ENCODE data around the gene SWAP70. TPM values are rescaled to one million over a fixed set of nuclear protein-coding genes. Genes with fewer than 3 reads are reported as not detected.
"Not testable (repeated sequence)": the region's sequence is repeated elsewhere in the genome, so short reads cannot be mapped to it uniquely, and the experiment has no call there.

Gene SWAP70
- total RNA-seq, 2 donors from 2014 or later: 18.7 to 33.4 TPM

DNA sequence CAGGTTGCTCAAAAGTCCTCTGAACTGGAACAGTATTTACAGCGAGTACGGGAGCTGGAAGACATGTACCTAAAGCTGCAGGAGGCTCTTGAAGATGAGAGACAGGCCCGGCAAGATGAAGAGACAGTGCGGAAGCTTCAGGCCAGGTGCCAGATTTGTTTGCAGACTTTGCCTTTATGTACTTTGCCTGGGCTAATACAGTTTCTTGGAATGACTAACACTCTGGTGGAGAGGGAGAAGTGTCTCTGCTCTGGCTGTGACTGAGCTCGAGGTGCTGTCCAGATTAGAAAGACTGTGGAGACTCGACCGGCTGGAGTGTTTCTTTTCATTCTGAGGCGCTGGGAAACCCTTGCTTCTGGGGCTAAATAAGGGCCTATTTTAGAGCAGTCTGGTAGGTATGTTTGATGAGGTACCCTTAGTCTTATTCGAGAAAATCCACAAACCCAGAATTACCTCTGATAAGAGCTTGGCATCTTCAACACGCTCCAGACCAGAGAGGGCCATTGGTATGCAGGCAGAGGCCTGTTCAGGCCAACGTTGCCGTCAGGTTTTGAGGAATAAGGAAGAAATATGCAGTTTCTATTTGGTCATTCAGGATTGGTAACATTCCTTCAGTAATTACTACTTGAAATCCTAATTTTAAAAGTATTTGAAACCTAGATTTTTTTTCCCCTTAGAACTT lies 76.5 kb downstream of the SWAP70 start:
- no peak overlapping the region for H3K4me3 ChIP-seq
- TF ChIP-seq, protein P1, sequence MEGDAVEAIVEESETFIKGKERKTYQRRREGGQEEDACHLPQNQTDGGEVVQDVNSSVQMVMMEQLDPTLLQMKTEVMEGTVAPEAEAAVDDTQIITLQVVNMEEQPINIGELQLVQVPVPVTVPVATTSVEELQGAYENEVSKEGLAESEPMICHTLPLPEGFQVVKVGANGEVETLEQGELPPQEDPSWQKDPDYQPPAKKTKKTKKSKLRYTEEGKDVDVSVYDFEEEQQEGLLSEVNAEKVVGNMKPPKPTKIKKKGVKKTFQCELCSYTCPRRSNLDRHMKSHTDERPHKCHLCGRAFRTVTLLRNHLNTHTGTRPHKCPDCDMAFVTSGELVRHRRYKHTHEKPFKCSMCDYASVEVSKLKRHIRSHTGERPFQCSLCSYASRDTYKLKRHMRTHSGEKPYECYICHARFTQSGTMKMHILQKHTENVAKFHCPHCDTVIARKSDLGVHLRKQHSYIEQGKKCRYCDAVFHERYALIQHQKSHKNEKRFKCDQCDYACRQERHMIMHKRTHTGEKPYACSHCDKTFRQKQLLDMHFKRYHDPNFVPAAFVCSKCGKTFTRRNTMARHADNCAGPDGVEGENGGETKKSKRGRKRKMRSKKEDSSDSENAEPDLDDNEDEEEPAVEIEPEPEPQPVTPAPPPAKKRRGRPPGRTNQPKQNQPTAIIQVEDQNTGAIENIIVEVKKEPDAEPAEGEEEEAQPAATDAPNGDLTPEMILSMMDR (IDR thresholded peaks at IDR 0.05): no peak
- peaks cover 0 to 11% of the 10 kb centered on the region in 2 donors for H3K9me3 ChIP-seq
- H3K27me3 ChIP-seq: no peaks in the 10 kb centered on the region
- no peak overlapping the region for H3K27ac ChIP-seq
- DNase-seq (ENCODE audit: low spot score): no peak
- H3K36me3 ChIP-seq: peaks cover 57% of the 10 kb centered on the region
- H3K4me1 ChIP-seq: peaks cover 0 to 9% of the 10 kb centered on the region in 2 donors

DNA sequence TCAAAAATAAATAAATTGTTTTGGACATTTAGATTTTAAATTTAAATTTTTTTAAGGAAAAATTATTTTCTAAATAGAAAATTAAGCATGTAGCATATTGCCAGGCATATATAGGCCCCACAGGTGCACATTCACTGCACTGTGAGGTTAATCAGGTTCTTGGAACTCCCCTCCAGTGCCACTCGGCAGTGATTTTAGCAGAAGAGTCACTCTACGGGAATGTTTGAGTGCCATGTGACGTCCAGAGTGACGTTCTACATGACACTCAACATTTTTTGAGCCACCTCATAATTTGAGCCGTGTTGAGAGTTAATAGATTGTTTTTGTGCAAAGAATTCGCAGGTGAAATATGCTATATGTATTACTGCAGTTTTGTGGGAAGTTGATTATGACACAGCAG lies 77.4 kb downstream of the SWAP70 start:
- H3K4me3 ChIP-seq: no peak overlapping the region
- H3K27ac ChIP-seq: no peak overlapping the region
- TF ChIP-seq, protein P1 (IDR thresholded peaks at IDR 0.05): no peak
- peaks cover 50% of the 10 kb centered on the region for H3K36me3 ChIP-seq
- H3K9me3 ChIP-seq: peaks cover 0 to 2% of the 10 kb centered on the region in 2 donors
- DNase-seq (ENCODE audit: low spot score): no peak
- peaks cover 0 to 9% of the 10 kb centered on the region in 2 donors for H3K4me1 ChIP-seq
- no peaks in the 10 kb centered on the region for H3K27me3 ChIP-seq

DNA sequence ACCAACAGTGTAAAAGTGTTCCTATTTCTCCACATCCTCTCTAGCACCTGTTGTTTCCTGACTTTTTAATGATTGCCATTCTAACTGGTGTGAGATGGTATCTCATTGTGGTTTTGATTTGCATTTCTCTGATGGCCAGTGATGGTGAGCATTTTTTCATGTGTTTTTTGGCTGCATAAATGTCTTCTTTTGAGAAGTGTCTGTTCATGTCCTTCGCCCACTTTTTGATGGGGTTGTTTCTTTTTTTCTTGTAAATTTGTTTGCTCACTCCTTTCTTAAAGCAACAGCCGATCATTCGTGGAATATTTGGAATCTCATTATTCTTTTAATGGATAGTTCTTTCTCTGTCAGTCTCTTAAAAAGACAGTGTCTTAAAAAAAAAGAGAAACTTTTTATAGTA lies 79.6 kb downstream of the SWAP70 start:
- not testable (repeated sequence) for H3K27ac ChIP-seq; H3K27me3 ChIP-seq; DNase-seq (ENCODE audit: low spot score); H3K9me3 ChIP-seq; H3K4me3 ChIP-seq
- peaks cover 37% of the 10 kb centered on the region for H3K36me3 ChIP-seq
- H3K4me1 ChIP-seq: peaks cover 0 to 15% of the 10 kb centered on the region in 2 donors

DNA sequence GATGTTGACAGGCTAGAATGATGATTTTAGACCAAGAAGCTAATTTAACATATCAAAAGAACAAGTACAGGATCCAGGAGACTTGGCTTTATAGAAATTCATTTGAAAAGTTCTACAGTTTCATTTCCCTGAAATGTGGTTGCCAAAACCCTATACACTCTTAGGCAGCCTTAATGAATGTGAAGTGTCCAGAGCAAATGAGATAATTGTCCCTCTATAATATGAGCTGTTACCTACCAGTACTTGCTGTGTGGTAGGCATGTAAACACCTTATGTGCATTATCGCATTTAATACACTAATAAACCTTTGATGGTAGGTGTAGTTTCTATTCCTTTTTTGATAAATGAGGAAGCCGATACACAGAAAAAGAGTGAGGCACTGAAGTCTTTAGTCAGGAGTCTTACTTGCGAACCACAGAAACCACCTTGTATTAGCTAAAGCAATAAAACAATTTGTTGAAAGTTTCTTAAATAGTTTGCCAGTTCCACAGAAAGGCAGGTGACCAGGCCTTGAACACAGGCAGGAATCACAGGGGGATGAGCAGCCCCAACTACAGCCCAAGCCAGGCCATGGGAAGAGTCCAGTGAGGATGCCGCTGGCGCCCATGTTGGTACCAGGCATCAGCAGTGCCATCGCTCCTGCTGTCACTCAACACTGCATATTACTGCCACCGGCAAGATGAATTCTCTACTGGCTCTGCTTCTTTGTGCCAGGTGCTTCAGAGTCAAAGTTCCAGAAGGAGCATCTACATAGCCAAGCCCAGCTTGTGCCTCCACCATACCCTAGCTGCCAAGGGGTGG lies 81.7 kb downstream of the SWAP70 start:
- Histone ChIP-seq H3K27me3 (no peaks in the 10 kb centered on the region), H3K9me3 (no peaks in the 10 kb centered on the region), H3K27ac (no peak overlapping the region), H3K4me3 (no peak overlapping the region), H3K36me3 (peaks cover 39% of the 10 kb centered on the region), H3K4me1 (peaks cover 0 to 9% of the 10 kb centered on the region in 2 donors)
- TF ChIP-seq, protein P1 (IDR thresholded peaks at IDR 0.05): no peak
- no peak for DNase-seq (ENCODE audit: low spot score)

DNA sequence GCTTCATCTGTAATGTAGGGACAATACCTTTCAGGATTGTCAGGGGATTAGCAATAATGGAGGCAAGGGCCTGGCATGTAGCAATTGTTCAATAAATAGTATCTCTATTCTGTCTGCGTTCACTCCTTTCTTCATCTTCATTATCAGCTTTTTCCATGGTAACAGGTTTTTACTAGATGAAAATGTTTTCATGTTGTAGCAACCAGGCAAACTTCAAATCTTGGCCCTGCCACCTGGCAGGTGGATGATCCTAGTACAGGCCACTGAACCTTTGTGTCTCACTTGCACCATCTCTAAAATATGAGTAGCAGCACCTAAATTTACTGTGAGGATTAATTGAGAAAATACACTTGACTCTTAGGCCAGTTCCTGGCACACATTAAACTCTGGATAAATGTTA lies 83.4 kb downstream of the SWAP70 start:
- Histone ChIP-seq H3K4me1 (peaks cover 0 to 9% of the 10 kb centered on the region in 2 donors), H3K36me3 (peaks cover 28% of the 10 kb centered on the region), H3K27ac (no peak overlapping the region), H3K4me3 (no peak overlapping the region), H3K27me3 (no peaks in the 10 kb centered on the region), H3K9me3 (no peaks in the 10 kb centered on the region)
- TF ChIP-seq, protein P1 (IDR thresholded peaks at IDR 0.05): no peak
- no peak for DNase-seq (ENCODE audit: low spot score)

DNA sequence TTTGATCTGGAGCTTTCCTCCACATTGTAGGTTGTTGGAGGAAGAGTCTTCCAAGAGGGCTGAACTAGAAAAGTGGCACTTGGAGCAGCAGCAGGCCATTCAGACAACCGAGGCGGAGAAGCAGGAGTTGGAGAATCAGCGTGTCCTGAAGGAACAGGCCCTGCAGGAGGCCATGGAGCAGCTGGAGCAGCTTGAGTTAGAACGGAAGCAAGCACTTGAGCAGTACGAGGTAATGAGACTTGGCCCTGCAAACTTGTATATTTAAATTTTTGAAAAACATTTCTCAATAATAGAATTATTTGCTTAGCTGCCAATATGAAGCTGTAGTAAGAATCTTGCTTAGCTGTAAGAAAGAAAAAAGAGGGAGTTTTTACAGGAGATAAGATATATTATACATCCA lies 84.0 kb downstream of the SWAP70 start:
- Histone ChIP-seq H3K4me3 (no peak overlapping the region), H3K27ac (no peak overlapping the region), H3K4me1 (peaks cover 0 to 9% of the 10 kb centered on the region in 2 donors), H3K36me3 (peaks cover 23% of the 10 kb centered on the region), H3K27me3 (no peaks in the 10 kb centered on the region), H3K9me3 (no peaks in the 10 kb centered on the region)
- DNase-seq (ENCODE audit: low spot score): no peak
- TF ChIP-seq, protein P1 (IDR thresholded peaks at IDR 0.05): no peak
